Astrocyte (in vitro differentiated cells and primary cell): ENCODE measurements around the gene AP1M1.

ENCODE experiments used
- CTCF ChIP-seq: IDR thresholded peaks from 2 replicates; pipeline ENCODE4 v1.5.1; 2011; ENCODE audit warnings: low read depth, mild to moderate bottlenecking, inconsistent platforms, low read length, moderate library complexity; ENCODE audit not compliant: insufficient read depth
- EZH2 ChIP-seq: IDR thresholded peaks from 2 replicates; pipeline ENCODE4 v1.6.1; 2012; ENCODE audit warnings: mild to moderate bottlenecking, low read length, inconsistent platforms; ENCODE audit not compliant: insufficient read depth

GRCh38 chr19:16208064-16208759 is 10.5 kb downstream of the AP1M1 start:
- no peak for TF ChIP-seq CTCF
- no peak for TF ChIP-seq EZH2
